Endothelial cell of umbilical vein (primary cell): Measurements from ENCODE around the gene GLRA2. TPM values are rescaled to one million over a fixed set of nuclear protein-coding genes. Genes with fewer than 3 reads are reported as not detected.

Source experiments
- BruUV-seq: library from RNA; stranded (reverse); fragments of 400-500 nt; replicated peaks from 2 replicates; lab custom pipeline; 2021; lab: Mats Ljungman, UMichigan
- CTCF ChIA-PET: fragments of 300-600, 350-600 bp; sonication (Branson Sonifier 250); formaldehyde crosslinking; loops from one replicate; lab custom pipeline; 2021; ENCODE audit warnings: antibody characterized with exemption, inconsistent platforms; lab: Charles Lee
- POLR2A ChIA-PET: fragments of 300-600, 350-600 bp; sonication (Branson Sonifier 250); formaldehyde crosslinking; loops from one replicate; lab custom pipeline; 2021; ENCODE audit warnings: antibody characterized with exemption, inconsistent platforms; lab: Charles Lee
- DNase-seq: peaks from one replicate; pipeline ENCODE4 v3.0.0-alpha.2; 2011; ENCODE audit warnings: low read depth, low spot score
- FAIRE-seq: peaks from 2 replicates; lab custom pipeline; 2011; peaks lifted over from hg19 to GRCh38; lab: Jason Lieb, UNC
- H2AFZ ChIP-seq: 2 replicates; pipeline ENCODE4 v1.6.0; 2012; ENCODE audit warnings: low read depth, low read length, control low read depth, inconsistent platforms
- H3K27ac ChIP-seq: 2 replicates; pipeline ENCODE4 v1.5.1; 2011; ENCODE audit warnings: low read depth, mild to moderate bottlenecking, control low read depth, low read length, moderate library complexity; ENCODE audit not compliant: insufficient read depth
- H3K27me3 ChIP-seq, 2 experiments: 2 replicates each; pipeline versions ENCODE4 v1.6.0 to v1.6.1; 2011; ENCODE audit warnings: low read length in 2 of 2, mixed read lengths in 1 of 2; ENCODE audit not compliant: control insufficient read depth in 2 of 2, insufficient read depth in 2 of 2
- H3K36me3 ChIP-seq, 2 experiments: 2 replicates in 1 of 2; 3 replicates in 1 of 2; pipeline ENCODE4 v1.5.1; 2011; ENCODE audit warnings: low read length in 2 of 2, mild to moderate bottlenecking in 1 of 2, moderate library complexity in 1 of 2; ENCODE audit not compliant: control insufficient read depth in 2 of 2, insufficient read depth in 2 of 2; ENCODE audit errors: extremely low read depth in 1 of 2
- H3K4me1 ChIP-seq: 3 replicates; pipeline ENCODE4 v1.5.1; 2011; ENCODE audit warnings: mild to moderate bottlenecking, low read length; ENCODE audit not compliant: control insufficient read depth, insufficient read depth; ENCODE audit errors: extremely low read depth
- H3K4me2 ChIP-seq: 2 replicates; pipeline ENCODE4 v1.6.1; 2011; ENCODE audit warnings: low read length, control low read depth, mixed read lengths; ENCODE audit not compliant: insufficient read depth
- H3K4me3 ChIP-seq, 3 experiments: fragments of 200-600 bp in 1 of 3; sonication (generic), shearing (Covaris generic) in 1 of 3; replicated peaks in 1 of 3; 2 replicates each; pipeline ENCODE4 v1.5.1; 2011 to 2016; ENCODE audit warnings: control low read depth in 3 of 3, low read length in 3 of 3, mild to moderate bottlenecking in 2 of 3, inconsistent platforms in 1 of 3, low read depth in 1 of 3, moderate library complexity in 1 of 3; ENCODE audit not compliant: insufficient read depth in 1 of 3
- H3K79me2 ChIP-seq: 2 replicates; pipeline ENCODE4 v1.6.0; 2012; ENCODE audit warnings: low read length, inconsistent platforms; ENCODE audit not compliant: control insufficient read depth, insufficient read depth
- H3K9ac ChIP-seq: replicated peaks from 2 replicates; pipeline ENCODE3; 2011; ENCODE audit warnings: low read length, control low read depth; ENCODE audit not compliant: insufficient read depth; ENCODE audit errors: extremely low read depth
- H3K9me1 ChIP-seq: replicated peaks from 3 replicates; pipeline ENCODE4 v1.6.0; 2011; ENCODE audit warnings: mild to moderate bottlenecking, low read length; ENCODE audit not compliant: control insufficient read depth, insufficient read depth; ENCODE audit errors: extremely low read depth
- H3K9me3 ChIP-seq: replicated peaks from 2 replicates; pipeline ENCODE4 v1.5.1; 2012; ENCODE audit warnings: low read length, inconsistent platforms; ENCODE audit not compliant: control insufficient read depth, insufficient read depth
- H4K20me1 ChIP-seq: replicated peaks from 2 replicates; pipeline ENCODE3; 2011; ENCODE audit warnings: mild to moderate bottlenecking, low read length; ENCODE audit not compliant: control insufficient read depth, insufficient read depth; ENCODE audit errors: extremely low read depth
- CTCF ChIP-seq, 2 donors: IDR thresholded peaks; 1 replicate in 1 of 2; 2 replicates in 1 of 2; pipeline ENCODE4 v1.5.1; 2011; ENCODE audit warnings: low read length in 2 of 2, mild to moderate bottlenecking in 2 of 2, moderate library complexity in 2 of 2, control low read depth in 1 of 2, inconsistent platforms in 1 of 2, low read depth in 1 of 2; ENCODE audit not compliant: insufficient read depth in 1 of 2; ENCODE audit errors: extremely low read depth in 1 of 2
- EZH2 ChIP-seq: IDR thresholded peaks from 2 replicates; pipeline ENCODE4 v1.6.1; 2012; ENCODE audit warnings: borderline replicate concordance, low read depth, mild to moderate bottlenecking, moderate library complexity, low read length, inconsistent platforms; ENCODE audit not compliant: severe bottlenecking
- FOS ChIP-seq: IDR thresholded peaks from 2 replicates; pipeline ENCODE4 v1.6.1; 2011; ENCODE audit warnings: mild to moderate bottlenecking, low read length, moderate library complexity, borderline replicate concordance; ENCODE audit not compliant: insufficient read depth
- GATA2 ChIP-seq: IDR thresholded peaks from 2 replicates; pipeline ENCODE4 v1.7.0; 2011; ENCODE audit warnings: low read depth, mild to moderate bottlenecking, moderate library complexity, mixed read lengths, low read length; ENCODE audit not compliant: insufficient read length, insufficient read depth
- JUN ChIP-seq: IDR thresholded peaks from 2 replicates; pipeline ENCODE4 v1.6.1; 2011; ENCODE audit warnings: borderline replicate concordance, low read depth; ENCODE audit not compliant: insufficient read length, insufficient read depth
- MAX ChIP-seq: IDR thresholded peaks from 2 replicates; pipeline ENCODE4 v1.6.1; 2011; ENCODE audit not compliant: insufficient read depth, insufficient read length
- MYC ChIP-seq: IDR thresholded peaks from one replicate; pipeline ENCODE4 v1.6.1; 2011; ENCODE audit warnings: mild to moderate bottlenecking, low read depth, low read length
- POLR2A ChIP-seq: IDR thresholded peaks from 2 replicates; pipeline ENCODE4 v1.6.1; 2012; ENCODE audit warnings: low read depth, mild to moderate bottlenecking, control low read depth, low read length
- POLR2AphosphoS5 ChIP-seq: IDR thresholded peaks from 2 replicates; pipeline ENCODE4 v1.6.1; 2012; ENCODE audit warnings: low read depth, mild to moderate bottlenecking, control low read depth, low read length, moderate library complexity; ENCODE audit not compliant: insufficient read depth
- dilution Hi-C: fragments of 300-500 bp; cut with MboI; formaldehyde crosslinking; loops from one replicate; pipeline ENCODE4 v1.15.0; 2019; ENCODE audit warnings: low sequenced_read_pairs; ENCODE audit not compliant: extremely low pct_ligation_motif_present
- intact Hi-C: fragments of 100-400 bp; cut with micrococcal nuclease; formaldehyde crosslinking; loops from one replicate; pipeline ENCODE4 v1.10.0; 2022
- polyA plus RNA-seq, 4 experiments: library from polyadenylated mRNA; depleted of rRNA in 3 of 4; stranded (reverse) in 3 of 4; unstranded in 1 of 4; fragments of >200 nt; gene quantifications; 2 replicates each; pipeline versions ENCODE4 v1.2.1 to v1.2.3, GENCODE V29; 2011 to 2012; ENCODE audit warnings: missing spikeins in 1 of 4
- total RNA-seq: library from RNA; stranded (reverse); gene quantifications from 2 replicates; pipeline ENCODE4 v1.2.3, GENCODE V29; 2021

The GLRA2 gene
- total and polyA plus RNA-seq, 2 donors (not counting 3 experiments of a cell fraction or from before 2014, with no cell fraction given): not detected

- ChIA-PET POLR2A (no interaction called here), CTCF (no interaction called here)
- H4K20me1 ChIP-seq: no peaks in the 10 kb centered on the region
- H2AFZ ChIP-seq: no peak overlapping the region
- no peaks in the 10 kb centered on the region for H3K4me1 ChIP-seq
- H3K27ac ChIP-seq: no peak overlapping the region
- TF ChIP-seq POLR2A: no peak
- TF ChIP-seq GATA2: no peak
- TF ChIP-seq MAX: no peak
- no peak for TF ChIP-seq EZH2
- TF ChIP-seq MYC: no peak
- TF ChIP-seq CTCF (IDR thresholded peaks at IDR 0.05; ENCODE audit: extremely low read depth in 1 of 2, insufficient read depth in 1 of 2, low read depth in 1 of 2, low read length in 2 of 2): no peak
- TF ChIP-seq FOS: no peak
- no peak for TF ChIP-seq JUN
- TF ChIP-seq POLR2AphosphoS5: no peak
- dilution Hi-C loops: no loop called here
- H3K27me3 ChIP-seq: no peaks in the 10 kb centered on the region
- H3K9me1 ChIP-seq: no peaks in the 10 kb centered on the region
- BruUV-seq: no TSS peak
- no peak overlapping the region for H3K4me2 ChIP-seq
- FAIRE-seq (no peak), DNase-seq (no peak)
- intact Hi-C loops: no loop called here
- no peaks in the 10 kb centered on the region for H3K79me2 ChIP-seq
- H3K4me3 ChIP-seq: no peak overlapping the region
- no peak overlapping the region for H3K9ac ChIP-seq
- no peaks in the 10 kb centered on the region for H3K9me3 ChIP-seq
- no peaks in the 10 kb centered on the region for H3K36me3 ChIP-seq
Measured at GRCh38 chrX:14491689-14492088, 37.6 kb upstream of the GLRA2 start.
